HepG2 (cell line): ENCODE results near the gene MARCHF11. TPM values are rescaled to one million over a fixed set of nuclear protein-coding genes. Genes with fewer than 3 reads are reported as not detected.
A peak's percentile ranks its signal among the peaks of the same experiment; 100 is the strongest.

ENCODE experiments used
- ATAD3A ChIP-seq: sonication (generic); formaldehyde crosslinking; IDR thresholded peaks from 2 replicates; pipeline ENCODE4 v1.4.0; 2020; ENCODE audit warnings: missing genetic modification reagents
- CEBPG ChIP-seq: IDR thresholded peaks from 2 replicates; pipeline ENCODE4 v1.6.1; 2016
- EHMT2 ChIP-seq: fragments of 200-600 bp; sonication (generic); IDR thresholded peaks from 2 replicates; pipeline ENCODE4 v1.7.0; 2017; ENCODE audit warnings: antibody characterized with exemption, low read depth, low read length, borderline replicate concordance
- FOXA3 ChIP-seq: IDR thresholded peaks from 2 replicates; pipeline ENCODE4 v1.6.1; 2016; ENCODE audit warnings: missing genetic modification reagents, missing compliant biosample characterization
- HOXD1 ChIP-seq: sonication (generic); formaldehyde crosslinking; IDR thresholded peaks from 2 replicates; pipeline ENCODE4 v1.5.0; 2020; ENCODE audit warnings: missing genetic modification reagents
- KAT8 ChIP-seq: IDR thresholded peaks from 2 replicates; pipeline ENCODE4 v1.6.1; 2016; ENCODE audit warnings: missing genetic modification reagents, missing compliant biosample characterization
- MLXIP ChIP-seq: sonication (generic); formaldehyde crosslinking; IDR thresholded peaks from 2 replicates; pipeline ENCODE4 v1.9.0; 2021; ENCODE audit warnings: missing genetic modification reagents, borderline replicate concordance
- NCOA5 ChIP-seq: sonication (generic); formaldehyde crosslinking; IDR thresholded peaks from 2 replicates; pipeline ENCODE4 v1.4.0; 2020; ENCODE audit warnings: missing genetic modification reagents
- NR3C1 ChIP-seq: sonication (generic); formaldehyde crosslinking; IDR thresholded peaks from 2 replicates; pipeline ENCODE4 v1.4.0; 2020; ENCODE audit warnings: missing genetic modification reagents
- RCOR2 ChIP-seq: IDR thresholded peaks from 2 replicates; pipeline ENCODE4 v1.6.1; 2016; ENCODE audit warnings: missing biosample characterization, missing genetic modification reagents
- SRSF4 ChIP-seq: fragments of 200-400 bp; formaldehyde crosslinking; IDR thresholded peaks from one replicate; pipeline ENCODE4 v1.6.1; 2018; ENCODE audit warnings: mild to moderate bottlenecking, low read depth, low read length, moderate library complexity; ENCODE audit not compliant: poor library complexity, severe bottlenecking
- TAF15 ChIP-seq: fragments of 200-400 bp; formaldehyde crosslinking; IDR thresholded peaks from one replicate; pipeline ENCODE4 v1.6.1; 2018; ENCODE audit warnings: mild to moderate bottlenecking, low read depth, low read length; ENCODE audit not compliant: poor library complexity, severe bottlenecking
- TEAD3 ChIP-seq: optimal IDR thresholded peaks from 2 replicates; pipeline ENCODE3; 2016; ENCODE audit warnings: borderline replicate concordance
- ZBTB1 ChIP-seq: sonication (generic); formaldehyde crosslinking; IDR thresholded peaks from 2 replicates; pipeline ENCODE4 v1.4.0; 2020; ENCODE audit warnings: missing genetic modification reagents, borderline replicate concordance
- ZNF24 ChIP-seq: fragments of 450-650 bp; IDR thresholded peaks from 2 replicates; pipeline ENCODE4 v1.6.1; 2017; ENCODE audit warnings: antibody characterized with exemption, mild to moderate bottlenecking
- ZNF256 ChIP-seq: sonication (generic); formaldehyde crosslinking; conservative IDR thresholded peaks from 2 replicates; pipeline ENCODE4 v1.4.0; 2020; ENCODE audit warnings: missing genetic modification reagents
- ZNF274 ChIP-seq: sonication (generic); formaldehyde crosslinking; IDR thresholded peaks from 2 replicates; pipeline ENCODE4 v1.5.1; 2020; ENCODE audit warnings: mild to moderate bottlenecking, missing genetic modification reagents
- ZNF629 ChIP-seq: sonication (generic); formaldehyde crosslinking; conservative IDR thresholded peaks from 2 replicates; pipeline ENCODE4 v1.5.0; 2020; ENCODE audit warnings: missing genetic modification reagents
- polyA plus RNA-seq, 8 experiments: library from polyadenylated mRNA; depleted of rRNA in 3 of 8; stranded (reverse) in 7 of 8; unstranded in 1 of 8; fragments of >200 nt; fragmentation: Illumina TruSeq in 4 of 8; extraction: Trizol in 4 of 8; gene quantifications; 2 replicates each; pipeline versions ENCODE4 v1.2.1 to v1.2.3, GENCODE V29; 2011 to 2016; ENCODE audit warnings: low read depth in 4 of 8, missing spikeins in 1 of 8, mixed read lengths in 1 of 8; ENCODE audit not compliant: insufficient read depth in 1 of 8
- total RNA-seq, 5 experiments: library from RNA; depleted of rRNA; stranded (reverse); fragments of >200 nt; fragmentation: Illumina TruSeq; extraction: Trizol; gene quantifications; 2 replicates each; pipeline ENCODE4 v1.2.3, GENCODE V29; 2016; ENCODE audit warnings: low read depth in 1 of 5
- TF ChIP-seq, protein P1 (sequence below): sonication (generic); formaldehyde crosslinking; IDR thresholded peaks from 2 replicates; pipeline ENCODE4 v1.9.0; 2022; ENCODE audit warnings: low read depth, missing genetic modification reagents
- TF ChIP-seq, protein P2 (sequence below): sonication (generic); formaldehyde crosslinking; IDR thresholded peaks from 2 replicates; pipeline ENCODE4 v1.4.0; 2020; ENCODE audit warnings: mild to moderate bottlenecking, missing genetic modification reagents
- TF ChIP-seq, protein P3 (sequence below): sonication (generic); formaldehyde crosslinking; IDR thresholded peaks from 2 replicates; pipeline ENCODE4 v1.5.0; 2020; ENCODE audit warnings: missing genetic modification reagents
- TF ChIP-seq, protein P4 (sequence below): IDR thresholded peaks from 2 replicates; pipeline ENCODE4 v1.6.1; 2016; ENCODE audit warnings: mild to moderate bottlenecking, missing biosample characterization, missing genetic modification reagents
- TF ChIP-seq, protein P5 (sequence below): sonication (generic); formaldehyde crosslinking; IDR thresholded peaks from 2 replicates; pipeline ENCODE4 v1.5.0; 2020; ENCODE audit warnings: missing genetic modification reagents

The MARCHF11 gene
- total and polyA plus RNA-seq, 2 of the 13 experiments (the other 11 are each of a cell fraction or from before 2014, with no cell fraction given), result not detected

DNA sequence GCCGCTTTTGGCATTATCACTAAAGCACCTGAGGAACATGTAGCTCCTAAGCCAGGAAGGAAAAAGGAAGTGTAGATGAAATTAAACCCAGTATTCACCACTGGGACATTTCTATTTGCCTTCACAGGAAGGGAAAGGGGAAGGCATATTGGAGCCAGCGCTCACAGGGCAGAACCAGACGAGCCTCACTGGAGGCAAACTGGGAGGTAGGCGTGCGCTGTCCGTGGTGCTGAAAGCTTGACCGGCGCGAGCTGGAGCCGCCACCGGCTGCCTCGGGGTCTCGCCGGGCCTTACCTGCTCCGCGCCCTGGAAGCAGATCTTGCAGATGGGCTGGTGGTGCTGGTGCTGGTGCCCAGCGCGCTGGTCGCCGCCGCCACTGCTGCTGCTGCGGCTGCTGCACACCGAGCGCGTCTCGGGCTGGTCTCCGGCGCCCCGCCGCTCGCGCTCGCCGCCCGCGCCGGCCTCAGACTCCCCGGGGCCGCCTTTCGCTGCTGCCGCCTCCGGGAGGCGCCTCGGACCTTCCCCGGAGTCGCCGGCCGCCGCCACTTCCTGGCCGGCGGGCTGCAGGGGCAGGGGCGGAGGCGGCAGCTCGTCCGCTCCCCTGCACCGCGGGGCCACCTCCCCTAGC is 732 bp downstream of the MARCHF11 start (continued):
- TF ChIP-seq EHMT2 (peak; percentile 75; the same call in 1 of the 2 replicates), MLXIP (CRISPR knock-in tag) (peak; percentile 40; the same call in 1 of the 2 replicates), HOXD1 (CRISPR knock-in tag) (no peak), CEBPG (CRISPR knock-in tag) (no peak), ZNF256 (peak; percentile 83; the same call in 1 of the 2 replicates), ATAD3A (CRISPR knock-in tag) (no peak), ZNF24 (no peak), FOXA3 (no peak), ZNF274 (CRISPR knock-in tag) (no peak), SRSF4 (no peak), RCOR2 (no peak), TAF15 (no peak), ZBTB1 (CRISPR knock-in tag) (no peak), NCOA5 (no peak), ZNF629 (CRISPR knock-in tag) (no peak), TEAD3 (CRISPR knock-in tag) (no peak), KAT8 (CRISPR knock-in tag) (0 out of 2 replicates have a peak, but pooled peaks have one; percentile 25), NR3C1 (CRISPR knock-in tag) (no peak)
- TF ChIP-seq, protein P1, sequence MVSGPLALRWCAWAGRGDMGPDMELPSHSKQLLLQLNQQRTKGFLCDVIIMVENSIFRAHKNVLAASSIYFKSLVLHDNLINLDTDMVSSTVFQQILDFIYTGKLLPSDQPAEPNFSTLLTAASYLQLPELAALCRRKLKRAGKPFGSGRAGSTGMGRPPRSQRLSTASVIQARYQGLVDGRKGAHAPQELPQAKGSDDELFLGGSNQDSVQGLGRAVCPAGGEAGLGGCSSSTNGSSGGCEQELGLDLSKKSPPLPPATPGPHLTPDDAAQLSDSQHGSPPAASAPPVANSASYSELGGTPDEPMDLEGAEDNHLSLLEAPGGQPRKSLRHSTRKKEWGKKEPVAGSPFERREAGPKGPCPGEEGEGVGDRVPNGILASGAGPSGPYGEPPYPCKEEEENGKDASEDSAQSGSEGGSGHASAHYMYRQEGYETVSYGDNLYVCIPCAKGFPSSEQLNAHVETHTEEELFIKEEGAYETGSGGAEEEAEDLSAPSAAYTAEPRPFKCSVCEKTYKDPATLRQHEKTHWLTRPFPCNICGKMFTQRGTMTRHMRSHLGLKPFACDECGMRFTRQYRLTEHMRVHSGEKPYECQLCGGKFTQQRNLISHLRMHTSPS (CRISPR knock-in tag), result no peak
- TF ChIP-seq, protein P2, sequence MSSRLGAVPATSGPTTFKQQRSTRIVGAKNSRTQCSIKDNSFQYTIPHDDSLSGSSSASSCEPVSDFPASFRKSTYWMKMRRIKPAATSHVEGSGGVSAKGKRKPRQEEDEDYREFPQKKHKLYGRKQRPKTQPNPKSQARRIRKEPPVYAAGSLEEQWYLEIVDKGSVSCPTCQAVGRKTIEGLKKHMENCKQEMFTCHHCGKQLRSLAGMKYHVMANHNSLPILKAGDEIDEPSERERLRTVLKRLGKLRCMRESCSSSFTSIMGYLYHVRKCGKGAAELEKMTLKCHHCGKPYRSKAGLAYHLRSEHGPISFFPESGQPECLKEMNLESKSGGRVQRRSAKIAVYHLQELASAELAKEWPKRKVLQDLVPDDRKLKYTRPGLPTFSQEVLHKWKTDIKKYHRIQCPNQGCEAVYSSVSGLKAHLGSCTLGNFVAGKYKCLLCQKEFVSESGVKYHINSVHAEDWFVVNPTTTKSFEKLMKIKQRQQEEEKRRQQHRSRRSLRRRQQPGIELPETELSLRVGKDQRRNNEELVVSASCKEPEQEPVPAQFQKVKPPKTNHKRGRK (CRISPR knock-in tag), result no peak
- TF ChIP-seq, protein P3, sequence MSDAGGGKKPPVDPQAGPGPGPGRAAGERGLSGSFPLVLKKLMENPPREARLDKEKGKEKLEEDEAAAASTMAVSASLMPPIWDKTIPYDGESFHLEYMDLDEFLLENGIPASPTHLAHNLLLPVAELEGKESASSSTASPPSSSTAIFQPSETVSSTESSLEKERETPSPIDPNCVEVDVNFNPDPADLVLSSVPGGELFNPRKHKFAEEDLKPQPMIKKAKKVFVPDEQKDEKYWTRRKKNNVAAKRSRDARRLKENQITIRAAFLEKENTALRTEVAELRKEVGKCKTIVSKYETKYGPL (CRISPR knock-in tag), result peak; percentile 77; the same call in 1 of the 2 replicates
- TF ChIP-seq, protein P4, sequence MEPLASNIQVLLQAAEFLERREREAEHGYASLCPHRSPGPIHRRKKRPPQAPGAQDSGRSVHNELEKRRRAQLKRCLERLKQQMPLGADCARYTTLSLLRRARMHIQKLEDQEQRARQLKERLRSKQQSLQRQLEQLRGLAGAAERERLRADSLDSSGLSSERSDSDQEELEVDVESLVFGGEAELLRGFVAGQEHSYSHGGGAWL (CRISPR knock-in tag), result peak; percentile 67; the same call in 1 of the 2 replicates
- TF ChIP-seq, protein P5, sequence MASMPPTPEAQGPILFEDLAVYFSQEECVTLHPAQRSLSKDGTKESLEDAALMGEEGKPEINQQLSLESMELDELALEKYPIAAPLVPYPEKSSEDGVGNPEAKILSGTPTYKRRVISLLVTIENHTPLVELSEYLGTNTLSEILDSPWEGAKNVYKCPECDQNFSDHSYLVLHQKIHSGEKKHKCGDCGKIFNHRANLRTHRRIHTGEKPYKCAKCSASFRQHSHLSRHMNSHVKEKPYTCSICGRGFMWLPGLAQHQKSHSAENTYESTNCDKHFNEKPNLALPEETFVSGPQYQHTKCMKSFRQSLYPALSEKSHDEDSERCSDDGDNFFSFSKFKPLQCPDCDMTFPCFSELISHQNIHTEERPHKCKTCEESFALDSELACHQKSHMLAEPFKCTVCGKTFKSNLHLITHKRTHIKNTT, result no peak
